ENCODE measurements around the gene IRGC.
"Not testable (repeated sequence)": the region's sequence is repeated elsewhere in the genome, so short reads cannot be mapped to it uniquely, and the experiment has no call there.

The IRGC gene

GRCh38 chr19:43715776-43716175, at the start of gene IRGC:
Gene IRGC (plus strand): TSS chr19:43716076. CDS start chr19:43718559, 2,483 bp downstream.
- DNase-seq = no peak

- peak; percentile 5 for DNase-seq
Measured at GRCh38 chr19:43667126-43667875, 48.6 kb upstream of the IRGC start.

- DNase-seq = no peak
Measured at GRCh38 chr19:43667876-43668405, 47.9 kb upstream of the IRGC start.

- DNase-seq = peak; percentile 96
Measured at GRCh38 chr19:43668406-43669109, 47.3 kb upstream of the IRGC start.

GRCh38 chr19:43672061-43672679, 43.7 kb upstream of the IRGC start:
- DNase-seq = no peak

GRCh38 chr19:43673637-43674036, 42.2 kb upstream of the IRGC start:
- DNase-seq = no peak

DNA sequence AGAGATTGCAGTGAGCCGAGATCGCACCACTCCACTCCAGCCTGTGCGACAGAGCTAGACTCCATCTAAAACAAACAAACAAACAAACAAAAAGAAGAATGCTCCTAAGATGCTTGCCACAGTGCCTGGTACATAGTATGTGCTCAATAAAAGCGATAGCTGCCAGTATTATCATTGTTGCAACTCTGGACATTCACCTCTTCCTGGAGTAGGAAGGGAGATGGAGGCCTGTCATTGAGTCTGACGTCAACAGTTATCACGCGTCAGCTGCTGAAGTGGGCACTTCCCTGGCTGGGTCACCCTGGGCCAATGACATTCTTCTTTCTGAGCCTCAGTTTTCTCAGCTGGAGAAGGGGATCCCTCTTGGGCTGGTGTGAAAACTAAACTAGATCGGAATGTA, 41.7 kb upstream of the IRGC start:
- no peak for DNase-seq

GRCh38 chr19:43674596-43674995, 41.3 kb upstream of the IRGC start:
- no peak for DNase-seq

DNA sequence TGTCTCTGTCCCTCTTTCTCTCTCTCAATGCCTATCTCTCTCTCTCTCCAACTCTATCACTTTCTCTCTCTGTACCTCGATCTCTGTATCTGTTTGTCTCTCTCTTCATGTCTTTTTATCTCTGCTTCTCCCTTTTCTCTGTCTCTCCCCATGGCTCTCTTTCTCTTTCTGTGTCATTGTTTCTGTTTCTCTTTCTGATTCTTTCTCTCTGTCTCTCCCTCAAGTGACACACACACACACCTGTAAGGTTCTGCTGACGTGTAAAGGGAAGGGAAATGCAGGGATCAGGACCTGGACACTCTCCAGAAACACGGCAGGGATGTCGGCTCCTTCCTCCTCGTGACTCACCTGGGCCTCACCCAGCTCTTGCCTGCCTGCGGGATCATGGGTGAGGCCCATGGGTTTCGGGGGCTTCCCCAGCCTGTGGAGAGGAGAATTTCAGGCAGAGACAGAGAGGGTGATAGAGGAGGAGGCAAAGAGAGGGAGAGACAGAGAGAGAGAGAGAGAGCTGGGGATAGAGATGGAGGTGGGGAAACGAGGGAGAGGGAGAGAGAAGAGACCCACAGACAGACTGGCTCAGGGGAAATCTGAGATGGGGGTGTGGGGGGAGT, 40.5 kb upstream of the IRGC start:
- DNase-seq = no peak

- DNase-seq = no peak
Measured at GRCh38 chr19:43675906-43676305, 40.0 kb upstream of the IRGC start.

- DNase-seq = no peak
Measured at GRCh38 chr19:43678512-43679261, 37.2 kb upstream of the IRGC start.

- no peak for DNase-seq
Measured at GRCh38 chr19:43681821-43682220, 34.1 kb upstream of the IRGC start.

- DNase-seq = not testable (repeated sequence)
Measured at GRCh38 chr19:43682269-43682668, 33.6 kb upstream of the IRGC start.

DNA sequence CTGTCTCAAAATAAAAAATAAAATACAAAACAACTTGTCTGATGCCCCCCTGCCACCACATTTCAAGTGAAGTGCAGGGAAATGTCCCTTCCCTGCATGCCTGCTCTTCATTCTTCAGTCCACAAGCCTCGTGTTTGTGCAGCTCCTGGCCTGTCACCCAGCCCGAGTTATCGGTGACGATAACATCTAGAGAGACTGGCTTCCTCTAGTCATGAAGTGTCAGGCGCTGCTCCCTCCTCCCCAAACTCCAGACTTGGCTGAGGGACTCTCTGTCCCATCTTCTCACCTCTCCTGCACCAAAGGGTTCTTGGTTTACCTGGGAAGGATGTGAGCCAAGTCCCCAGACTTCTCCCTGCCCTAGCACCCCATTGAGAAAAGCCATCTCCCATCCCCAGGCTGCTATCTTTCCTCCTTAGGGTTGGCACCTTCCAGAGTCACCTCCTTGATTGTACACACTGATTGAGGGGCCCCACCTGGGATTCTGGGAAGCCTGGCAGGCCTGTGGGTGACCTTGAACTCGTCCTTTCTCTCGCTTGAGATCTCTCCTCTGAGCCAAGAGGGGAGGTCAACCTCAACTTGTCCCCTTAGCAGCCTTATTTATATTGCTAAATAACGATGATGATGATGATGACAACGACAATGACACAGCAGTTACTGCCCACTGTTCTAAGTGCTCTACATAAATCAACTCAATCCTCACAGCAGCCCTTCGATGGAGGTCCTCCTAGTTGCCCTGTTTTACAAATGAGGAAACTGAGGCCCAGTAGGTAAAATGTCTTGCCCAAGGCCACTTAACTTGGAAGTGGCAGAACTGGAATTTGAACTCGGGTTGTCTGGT, 32.8 kb upstream of the IRGC start:
- no peak for DNase-seq

GRCh38 chr19:43683905-43684304, 32.0 kb upstream of the IRGC start:
- no peak for DNase-seq

DNA sequence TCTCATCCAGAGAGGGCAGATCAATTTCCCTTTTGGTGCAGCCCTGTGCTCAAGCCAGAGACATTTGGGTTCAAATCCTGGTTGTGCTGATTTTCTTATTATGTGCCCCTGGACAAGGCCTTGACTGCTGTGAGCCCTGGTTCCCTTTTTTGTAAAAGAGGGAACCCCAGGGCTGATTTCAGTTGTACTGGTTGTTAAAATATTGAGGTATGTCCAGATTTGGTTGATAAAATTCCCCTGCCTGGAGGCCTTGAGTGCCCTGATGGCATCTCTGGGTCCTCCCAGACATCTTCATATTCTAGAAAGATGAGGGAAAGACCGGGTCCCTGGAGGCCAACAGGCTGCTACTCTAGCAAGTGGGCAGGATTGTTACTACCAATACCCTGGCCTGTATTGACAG, 31.6 kb upstream of the IRGC start:
- no peak for DNase-seq

DNA sequence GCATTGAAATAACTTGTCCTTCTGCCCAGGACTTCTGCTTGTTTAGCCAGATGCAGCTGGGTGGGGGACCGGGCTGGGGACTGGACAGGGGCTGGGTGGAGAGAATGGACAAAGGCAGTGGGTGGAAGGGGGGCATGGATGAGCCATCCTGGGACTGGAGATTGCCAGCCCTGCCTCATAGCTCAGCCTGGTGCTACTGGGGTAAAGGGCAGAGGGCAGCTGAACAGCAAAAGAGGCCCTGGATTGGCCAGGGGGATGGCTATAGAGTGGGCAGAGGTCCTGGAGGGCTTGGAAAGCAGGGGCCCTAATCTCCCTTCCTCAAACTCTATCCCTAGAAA, 28.2 kb upstream of the IRGC start:
- DNase-seq = no peak

DNA sequence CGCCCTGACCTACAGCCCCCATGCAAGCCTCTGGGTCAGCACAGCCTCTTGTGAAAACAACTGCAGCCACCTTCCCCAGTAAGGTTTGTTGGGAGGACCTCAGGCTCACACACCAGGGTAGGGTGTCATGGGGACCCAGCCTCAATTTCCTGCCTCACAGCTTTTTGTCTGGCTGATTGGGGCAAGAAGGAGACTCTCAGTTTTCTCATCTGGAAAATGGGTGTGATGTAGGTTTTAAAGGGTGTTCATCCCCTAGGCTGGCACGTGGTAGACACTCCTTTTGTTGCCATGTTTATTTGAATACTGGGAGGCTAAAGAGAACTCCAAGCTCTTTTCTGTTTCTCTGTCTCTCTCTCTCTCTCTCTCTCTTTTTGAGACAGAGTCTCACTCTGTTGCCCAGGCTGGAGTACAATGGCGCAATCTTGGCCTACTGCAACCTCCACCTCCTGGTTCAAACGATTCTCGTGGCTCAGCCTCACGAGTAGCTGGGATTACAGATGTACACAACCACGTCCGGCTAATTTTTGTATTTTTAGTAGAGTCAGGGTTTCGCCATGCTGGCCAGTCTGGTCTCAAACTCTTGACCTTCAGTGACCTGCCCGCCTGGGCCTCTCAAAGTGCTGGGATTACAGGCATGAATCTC, 27.7 kb upstream of the IRGC start:
- DNase-seq = no peak

DNA sequence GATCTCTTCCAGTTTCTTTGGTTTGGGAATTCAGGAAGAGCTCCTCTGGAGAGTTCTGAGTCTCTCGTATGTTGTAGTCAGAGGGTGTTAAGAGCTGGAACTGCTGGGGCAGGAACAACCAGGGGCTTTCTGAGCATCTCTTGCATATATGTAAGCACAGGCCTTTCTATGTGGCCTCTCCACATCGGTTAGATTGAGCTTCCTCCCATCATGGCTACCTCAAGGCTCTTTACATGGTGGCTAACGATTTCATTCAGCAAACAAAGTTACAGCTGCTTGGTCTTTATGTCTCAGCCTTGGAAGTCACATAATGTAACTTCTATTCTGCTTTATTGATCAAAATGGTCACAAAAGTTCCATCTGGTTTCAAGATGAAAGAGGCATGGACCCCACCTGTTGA, 25.4 kb upstream of the IRGC start:
- no peak for DNase-seq

- DNase-seq = no peak
Measured at GRCh38 chr19:43690890-43691289, 25.0 kb upstream of the IRGC start.

- no peak for DNase-seq
Measured at GRCh38 chr19:43691755-43692154, 24.1 kb upstream of the IRGC start.

All from CD4-positive, alpha-beta T cell treated with Interleukin-17A for 4 hours (primary cell).